AG09319 (cell line): ENCODE results near the gene PMP22.

Experiments used
- DNase-seq: peaks from one replicate; pipeline ENCODE4 v3.0.0-alpha.2; 2010; ENCODE audit warnings: low read depth; ENCODE audit errors: extremely low read depth
- CTCF ChIP-seq: IDR thresholded peaks from 2 replicates; pipeline ENCODE4 v1.5.1; 2011; ENCODE audit warnings: low read depth, mild to moderate bottlenecking, inconsistent platforms, low read length, moderate library complexity

The PMP22 gene

GRCh38 chr17:15238676-15239422 is 26.3 kb downstream of the PMP22 start:
- TF ChIP-seq CTCF: no peak
- no peak for DNase-seq

- TF ChIP-seq CTCF: no peak
- no peak for DNase-seq
Observed at GRCh38 chr17:15238057-15238456, 27.1 kb downstream of the PMP22 start.

GRCh38 chr17:15237106-15237425 is 28.1 kb downstream of the PMP22 start:
- no peak for DNase-seq
- no peak for TF ChIP-seq CTCF

- no peak for TF ChIP-seq CTCF
- no peak for DNase-seq
Observed at GRCh38 chr17:15236281-15237105, 28.6 kb downstream of the PMP22 start.

- DNase-seq: no peak
- no peak for TF ChIP-seq CTCF
Observed at GRCh38 chr17:15233971-15234370, 31.2 kb downstream of the PMP22 start.

GRCh38 chr17:15233022-15233805 is 31.9 kb downstream of the PMP22 start:
- no peak for DNase-seq
- TF ChIP-seq CTCF: peak; percentile 41
